ENCODE measurements around the gene ADGRD1.

GRCh38 chr12:130975116-130975515 is 21.4 kb downstream of the ADGRD1 start:
- TF ChIP-seq POLR2A (IDR thresholded peaks at IDR 0.05), result no peak
- no peak for TF ChIP-seq CTCF (IDR thresholded peaks at IDR 0.05)
- TF ChIP-seq POLR2AphosphoS5 (IDR thresholded peaks at IDR 0.05), result no peak
